HepG2 (cell line): Measurements from ENCODE around the gene MYO1B.

Source experiments
- BRF2 ChIP-seq: sonication (generic); formaldehyde crosslinking; IDR thresholded peaks from 2 replicates; pipeline ENCODE4 v1.8.1; 2022; ENCODE audit warnings: mild to moderate bottlenecking, missing genetic modification reagents
- CENPBD1 ChIP-seq: sonication (generic); formaldehyde crosslinking; IDR thresholded peaks from 2 replicates; pipeline ENCODE4 v1.8.0; 2022; ENCODE audit warnings: missing genetic modification reagents, low read depth, mild to moderate bottlenecking, borderline replicate concordance
- CTCF ChIP-seq: sonication (generic); formaldehyde crosslinking; IDR thresholded peaks from 2 replicates; pipeline ENCODE4 v1.5.0; 2020; ENCODE audit warnings: mild to moderate bottlenecking, missing genetic modification reagents, moderate library complexity
- HNF1A ChIP-seq, 2 experiments: sonication (generic) in 1 of 2; formaldehyde crosslinking in 1 of 2; IDR thresholded peaks; 2 replicates each; pipeline versions ENCODE4 v1.4.0 to v1.6.1; 2016 to 2020; ENCODE audit warnings: borderline replicate concordance in 1 of 2, low read depth in 1 of 2, mild to moderate bottlenecking in 1 of 2, missing genetic modification reagents in 1 of 2
- MXI1 ChIP-seq: IDR thresholded peaks from 3 replicates; pipeline ENCODE4 v1.6.1; 2012; ENCODE audit warnings: low read depth, low read length, inconsistent platforms, borderline replicate concordance
- ZNF274 ChIP-seq: sonication (generic); formaldehyde crosslinking; IDR thresholded peaks from 2 replicates; pipeline ENCODE4 v1.5.1; 2020; ENCODE audit warnings: mild to moderate bottlenecking, missing genetic modification reagents
- ZNF670 ChIP-seq: sonication (generic); formaldehyde crosslinking; IDR thresholded peaks from 2 replicates; pipeline ENCODE4 v1.8.0; 2022; ENCODE audit warnings: mild to moderate bottlenecking, missing genetic modification reagents, borderline replicate concordance
- ZNF839 ChIP-seq: sonication (generic); formaldehyde crosslinking; IDR thresholded peaks from 2 replicates; pipeline ENCODE4 v1.4.0; 2020; ENCODE audit warnings: missing genetic modification reagents, mild to moderate bottlenecking, borderline replicate concordance
- TF ChIP-seq, protein P1 (sequence below): fragments of 450-650 bp; IDR thresholded peaks from 2 replicates; pipeline ENCODE4 v1.6.1; 2017; ENCODE audit warnings: mild to moderate bottlenecking

GRCh38 chr2:191289049-191289448, 43.8 kb downstream of the MYO1B start:
- TF ChIP-seq BRF2 (CRISPR knock-in tag) (no peak), MXI1 (no peak), CENPBD1 (no peak), CTCF (CRISPR knock-in tag) (no peak), HNF1A (IDR thresholded peaks at IDR 0.05; ENCODE audit: low read depth) (no peak), HNF1A (CRISPR knock-in tag; IDR thresholded peaks at IDR 0.05; ENCODE audit: borderline replicate concordance) (no peak), ZNF274 (CRISPR knock-in tag) (no peak), ZNF839 (CRISPR knock-in tag) (no peak), ZNF670 (CRISPR knock-in tag) (no peak)
- TF ChIP-seq, protein P1, sequence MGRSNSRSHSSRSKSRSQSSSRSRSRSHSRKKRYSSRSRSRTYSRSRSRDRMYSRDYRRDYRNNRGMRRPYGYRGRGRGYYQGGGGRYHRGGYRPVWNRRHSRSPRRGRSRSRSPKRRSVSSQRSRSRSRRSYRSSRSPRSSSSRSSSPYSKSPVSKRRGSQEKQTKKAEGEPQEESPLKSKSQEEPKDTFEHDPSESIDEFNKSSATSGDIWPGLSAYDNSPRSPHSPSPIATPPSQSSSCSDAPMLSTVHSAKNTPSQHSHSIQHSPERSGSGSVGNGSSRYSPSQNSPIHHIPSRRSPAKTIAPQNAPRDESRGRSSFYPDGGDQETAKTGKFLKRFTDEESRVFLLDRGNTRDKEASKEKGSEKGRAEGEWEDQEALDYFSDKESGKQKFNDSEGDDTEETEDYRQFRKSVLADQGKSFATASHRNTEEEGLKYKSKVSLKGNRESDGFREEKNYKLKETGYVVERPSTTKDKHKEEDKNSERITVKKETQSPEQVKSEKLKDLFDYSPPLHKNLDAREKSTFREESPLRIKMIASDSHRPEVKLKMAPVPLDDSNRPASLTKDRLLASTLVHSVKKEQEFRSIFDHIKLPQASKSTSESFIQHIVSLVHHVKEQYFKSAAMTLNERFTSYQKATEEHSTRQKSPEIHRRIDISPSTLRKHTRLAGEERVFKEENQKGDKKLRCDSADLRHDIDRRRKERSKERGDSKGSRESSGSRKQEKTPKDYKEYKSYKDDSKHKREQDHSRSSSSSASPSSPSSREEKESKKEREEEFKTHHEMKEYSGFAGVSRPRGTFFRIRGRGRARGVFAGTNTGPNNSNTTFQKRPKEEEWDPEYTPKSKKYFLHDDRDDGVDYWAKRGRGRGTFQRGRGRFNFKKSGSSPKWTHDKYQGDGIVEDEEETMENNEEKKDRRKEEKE = no peak
